Gastroesophageal sphincter (tissue), 4 donors: ENCODE measurements around the gene FH. TPM values are rescaled to one million over a fixed set of nuclear protein-coding genes. Genes with fewer than 3 reads are reported as not detected.

ENCODE experiments used
- ATAC-seq: fragments of 150-250 bp; one replicate; pipeline ENCODE4 v1.9.1; 2016; ENCODE audit warnings: mild to moderate bottlenecking, moderate library complexity
- H3K27ac ChIP-seq, 4 donors: fragments of 200-600 bp; sonication (generic) in 3 of 4; 1 replicate in 3 of 4; 2 replicates in 1 of 4; pipeline ENCODE4 v1.5.1; 2016 to 2019
- H3K27me3 ChIP-seq: fragments of 200-600 bp; sonication (generic); one replicate; pipeline ENCODE4 v1.5.1; 2019
- H3K36me3 ChIP-seq, 2 donors: fragments of 200-600 bp; sonication (generic); one replicate each; pipeline ENCODE4 v1.5.1; 2019; ENCODE audit warnings: control low read depth in 1 of 2
- H3K4me1 ChIP-seq, 3 donors: fragments of 200-600 bp; sonication (generic); 1 replicate in 2 of 3; 2 replicates in 1 of 3; pipeline ENCODE4 v1.5.1; 2016 to 2019; ENCODE audit warnings: control low read depth in 2 of 3
- H3K4me3 ChIP-seq, 2 donors: fragments of 200-600 bp; sonication (generic); one replicate each; pipeline ENCODE4 v1.5.1; 2019; ENCODE audit warnings: mild to moderate bottlenecking in 1 of 2, moderate library complexity in 1 of 2
- H3K9me3 ChIP-seq, 3 donors: fragments of 200-600 bp; sonication (generic); one replicate each; pipeline ENCODE4 v1.5.1; 2017 to 2019; ENCODE audit warnings: control low read depth in 2 of 3
- EP300 ChIP-seq: sonication (generic); formaldehyde crosslinking; IDR thresholded peaks from one replicate; pipeline ENCODE4 v1.6.1; 2017; ENCODE audit warnings: antibody characterized with exemption, mild to moderate bottlenecking
- POLR2A ChIP-seq, 2 donors: fragments of 450-650 bp; IDR thresholded peaks; one replicate each; pipeline ENCODE4 v1.6.1; 2017; ENCODE audit warnings: antibody characterized with exemption in 2 of 2, mild to moderate bottlenecking in 2 of 2, moderate library complexity in 1 of 2
- POLR2AphosphoS5 ChIP-seq: sonication (generic); formaldehyde crosslinking; IDR thresholded peaks from one replicate; pipeline ENCODE4 v1.6.1; 2017; ENCODE audit warnings: antibody characterized with exemption
- WGBS, 2 donors: methylation state at CpG; one replicate each; pipeline ENCODE4 v1.1.5; 2018; ENCODE audit warnings: low coverage in 1 of 2; 5-methylcytosine and 5-hydroxymethylcytosine counted together
- total RNA-seq, 4 donors: library from RNA; depleted of rRNA; stranded (reverse); fragments of >200 nt; gene quantifications; one replicate each; pipeline ENCODE4 v1.1.0, GENCODE V29; 2016
- TF ChIP-seq, protein P1 (sequence below), 4 experiments: fragments of 200-600 bp in 2 of 4; fragments of 450-650 bp in 2 of 4; sonication (generic) in 1 of 4; IDR thresholded peaks; one replicate each; pipeline ENCODE4 v1.5.1; 2017 to 2019; ENCODE audit warnings: antibody characterized with exemption in 4 of 4, mild to moderate bottlenecking in 2 of 4, moderate library complexity in 2 of 4

FH gene
- total RNA-seq, 4 donors from 2014 or later = 61.4 to 96.5 (median 72.8) TPM

DNA sequence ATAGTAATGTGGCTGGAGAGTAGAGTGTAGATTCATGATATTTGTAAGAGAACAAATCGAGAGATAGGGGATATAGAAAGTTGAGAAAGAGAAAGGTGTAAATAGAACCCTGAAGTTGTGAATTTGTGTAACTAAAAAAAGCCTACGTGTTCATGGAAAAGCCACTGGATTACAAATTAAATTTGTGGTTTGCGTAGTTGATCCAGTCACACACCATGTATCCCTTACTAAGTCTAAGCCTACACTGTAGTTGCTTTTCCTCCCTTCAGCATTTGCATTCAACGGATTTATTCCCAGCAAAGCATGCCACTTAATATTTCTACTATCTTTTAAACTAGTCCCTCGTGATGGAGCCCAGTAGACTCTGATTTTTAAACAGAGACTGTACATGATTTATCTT lies 37.5 kb upstream of the FH start:
- TF ChIP-seq, protein P1, sequence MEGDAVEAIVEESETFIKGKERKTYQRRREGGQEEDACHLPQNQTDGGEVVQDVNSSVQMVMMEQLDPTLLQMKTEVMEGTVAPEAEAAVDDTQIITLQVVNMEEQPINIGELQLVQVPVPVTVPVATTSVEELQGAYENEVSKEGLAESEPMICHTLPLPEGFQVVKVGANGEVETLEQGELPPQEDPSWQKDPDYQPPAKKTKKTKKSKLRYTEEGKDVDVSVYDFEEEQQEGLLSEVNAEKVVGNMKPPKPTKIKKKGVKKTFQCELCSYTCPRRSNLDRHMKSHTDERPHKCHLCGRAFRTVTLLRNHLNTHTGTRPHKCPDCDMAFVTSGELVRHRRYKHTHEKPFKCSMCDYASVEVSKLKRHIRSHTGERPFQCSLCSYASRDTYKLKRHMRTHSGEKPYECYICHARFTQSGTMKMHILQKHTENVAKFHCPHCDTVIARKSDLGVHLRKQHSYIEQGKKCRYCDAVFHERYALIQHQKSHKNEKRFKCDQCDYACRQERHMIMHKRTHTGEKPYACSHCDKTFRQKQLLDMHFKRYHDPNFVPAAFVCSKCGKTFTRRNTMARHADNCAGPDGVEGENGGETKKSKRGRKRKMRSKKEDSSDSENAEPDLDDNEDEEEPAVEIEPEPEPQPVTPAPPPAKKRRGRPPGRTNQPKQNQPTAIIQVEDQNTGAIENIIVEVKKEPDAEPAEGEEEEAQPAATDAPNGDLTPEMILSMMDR (IDR thresholded peaks at IDR 0.05) = no peak
- no peak for TF ChIP-seq POLR2A (IDR thresholded peaks at IDR 0.05)
- no peak for TF ChIP-seq EP300
- no peak for TF ChIP-seq POLR2AphosphoS5
- Histone ChIP-seq H3K27me3 (no peaks in the 10 kb centered on the region), H3K9me3 (no peaks in the 10 kb centered on the region), H3K4me3 (no peak overlapping the region), H3K4me1 (no peaks in the 10 kb centered on the region), H3K36me3 (no peaks in the 10 kb centered on the region), H3K27ac (no peak overlapping the region)
- ATAC-seq = no peak
- 79 to 81% methylated on average over 5 of the region's 5 CpGs for WGBS, 2 donors

DNA sequence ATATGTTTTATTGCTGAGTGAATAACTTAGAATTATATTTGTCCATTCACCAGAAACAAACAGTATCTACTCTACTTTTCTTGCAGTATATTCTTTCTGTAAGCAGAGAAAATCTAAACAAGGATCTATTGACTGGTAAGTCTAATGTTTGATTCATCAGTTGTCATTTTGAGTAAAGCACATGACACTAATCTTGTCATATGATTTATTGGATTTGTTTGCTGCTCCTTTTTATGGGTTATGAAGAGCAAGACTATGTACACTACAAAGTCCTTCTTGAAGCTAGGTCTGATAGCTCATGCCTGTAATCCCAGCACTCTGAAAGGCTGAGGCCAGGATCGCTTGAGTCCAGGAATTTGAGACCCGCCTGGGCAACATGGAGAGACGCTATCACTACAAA lies 36.0 kb upstream of the FH start:
- TF ChIP-seq, protein P1 (IDR thresholded peaks at IDR 0.05) = no peak
- TF ChIP-seq POLR2A (IDR thresholded peaks at IDR 0.05) = no peak
- no peak for TF ChIP-seq EP300
- no peak for TF ChIP-seq POLR2AphosphoS5

DNA sequence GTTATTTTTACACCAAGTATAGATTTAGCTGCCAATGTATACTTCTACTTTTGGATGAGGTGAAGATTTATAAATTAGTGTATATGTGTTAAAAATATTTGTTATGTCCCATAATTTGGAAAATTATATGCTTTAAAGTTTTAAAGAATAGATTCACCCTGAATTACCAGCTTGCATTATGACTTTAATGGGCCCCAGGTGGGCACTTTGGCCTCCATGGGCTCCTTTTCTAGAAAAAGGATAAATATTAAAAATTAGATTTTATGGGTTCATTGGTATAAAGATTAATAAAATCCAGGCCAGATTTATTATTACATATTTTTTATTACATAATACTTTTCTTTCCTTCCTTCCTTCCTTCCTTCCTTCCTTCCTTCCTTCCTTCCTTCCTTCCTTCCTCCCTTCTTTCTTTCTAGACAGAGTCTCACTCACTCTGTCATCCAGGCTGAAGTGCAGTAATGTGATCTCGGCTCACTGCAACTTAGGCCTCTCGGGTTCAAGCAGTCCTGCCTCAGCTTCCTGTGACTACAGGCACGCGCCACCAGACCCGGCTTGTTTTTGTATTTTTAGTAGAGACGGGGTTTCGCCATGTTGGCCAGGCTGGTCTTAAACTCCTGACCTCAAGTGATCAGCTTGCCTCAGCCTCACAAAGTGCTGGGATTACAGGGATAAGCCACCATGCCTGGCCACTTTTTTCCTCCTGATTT lies 34.5 kb upstream of the FH start:
- no peak overlapping the region for H3K4me3 ChIP-seq
- H3K27ac ChIP-seq = no peak overlapping the region
- no peaks in the 10 kb centered on the region for H3K4me1 ChIP-seq
- TF ChIP-seq POLR2A (IDR thresholded peaks at IDR 0.05) (no peak), EP300 (no peak), POLR2AphosphoS5 (no peak)
- TF ChIP-seq, protein P1 (IDR thresholded peaks at IDR 0.05) = no peak
- H3K27me3 ChIP-seq = no peaks in the 10 kb centered on the region
- H3K9me3 ChIP-seq = no peaks in the 10 kb centered on the region
- no peak for ATAC-seq
- WGBS, 2 donors = 80 to 82% methylated on average over 6 to 7 of the region's 7 CpGs
- no peaks in the 10 kb centered on the region for H3K36me3 ChIP-seq

More for the DNA sequence above, 36.0 kb upstream of the FH start:
- H3K36me3 ChIP-seq = no peaks in the 10 kb centered on the region
- ATAC-seq = no peak
- H3K4me1 ChIP-seq = no peaks in the 10 kb centered on the region
- H3K27me3 ChIP-seq = no peaks in the 10 kb centered on the region
- H3K27ac ChIP-seq = no peak overlapping the region
- H3K9me3 ChIP-seq = no peaks in the 10 kb centered on the region
- no CpG with 5 or more reads among the region's 3 CpGs for WGBS, 2 donors
- no peak overlapping the region for H3K4me3 ChIP-seq

DNA sequence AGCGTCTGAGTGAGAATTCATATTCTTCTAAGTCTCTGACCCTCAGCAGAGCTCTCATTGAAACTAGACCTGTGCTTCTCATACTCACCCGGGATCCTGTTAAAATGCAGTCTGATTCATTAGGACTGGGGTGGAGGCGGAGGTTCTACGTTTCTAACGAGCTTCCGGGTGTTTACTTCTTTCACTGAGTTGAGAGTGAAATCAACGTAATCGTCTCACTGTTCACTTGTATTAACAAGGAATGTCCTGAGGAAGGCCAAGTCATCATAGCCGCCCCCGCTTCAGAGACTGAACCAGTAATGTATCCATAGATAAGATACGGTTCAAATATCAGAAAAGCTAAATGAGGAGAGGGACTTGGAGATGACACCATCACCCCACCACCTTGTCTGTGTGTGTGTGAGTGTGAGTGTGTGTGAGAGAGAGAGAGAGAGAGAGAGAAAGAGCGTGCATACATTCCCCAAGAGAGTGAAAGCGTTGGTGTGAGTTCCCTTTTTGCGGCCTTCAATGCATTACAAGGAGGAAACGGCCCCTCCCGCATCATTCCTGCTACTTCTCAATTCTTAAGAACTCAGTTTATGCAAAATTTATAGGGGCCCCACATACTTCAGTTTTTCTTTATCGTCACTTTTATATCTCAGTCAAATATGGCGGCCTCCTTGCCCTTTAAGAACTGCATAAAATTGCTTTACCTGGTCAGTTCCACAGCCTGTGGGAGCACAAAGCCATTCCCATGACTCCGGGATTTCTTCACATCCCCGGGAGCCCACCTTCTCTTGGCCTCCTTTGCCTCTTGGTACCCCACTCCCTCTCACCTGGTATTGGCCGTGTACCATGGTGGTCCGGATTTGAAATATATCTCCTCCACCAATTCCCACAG lies 32.4 kb upstream of the FH start:
- 68 to 86% methylated on average over 13 to 22 of the region's 22 CpGs for WGBS, 2 donors
- H3K4me3 ChIP-seq = no peak overlapping the region
- H3K36me3 ChIP-seq = no peaks in the 10 kb centered on the region
- no peaks in the 10 kb centered on the region for H3K4me1 ChIP-seq
- TF ChIP-seq EP300 (no peak), POLR2AphosphoS5 (no peak), POLR2A (IDR thresholded peaks at IDR 0.05) (no peak)
- TF ChIP-seq, protein P1 (IDR thresholded peaks at IDR 0.05) = no peak
- H3K27me3 ChIP-seq = no peaks in the 10 kb centered on the region
- ATAC-seq = peak; percentile 60
- H3K27ac ChIP-seq = no peak overlapping the region
- no peaks in the 10 kb centered on the region for H3K9me3 ChIP-seq
